Stimulated activated CD4-positive, alpha-beta T cell treated with anti-CD3 and anti-CD28 coated beads, Interleukin-15, amount 100 ng/mL, for 1 hour (primary cell): ENCODE data around the gene COPZ1.

ENCODE experiments used
- DNase-seq, 2 donors: peaks; one replicate each; pipeline ENCODE4 v3.0.0-alpha.2; 2020; ENCODE audit warnings: low read depth in 1 of 2, low spot score in 1 of 2

The COPZ1 gene

GRCh38 chr12:54376596-54376995 is 51.7 kb downstream of the COPZ1 start:
- DNase-seq: no peak

GRCh38 chr12:54377007-54377406 is 52.1 kb downstream of the COPZ1 start:
- DNase-seq: no peak

- no peak for DNase-seq
Measured at GRCh38 chr12:54377797-54378515, 53.0 kb downstream of the COPZ1 start.

- no peak for DNase-seq
Measured at GRCh38 chr12:54378796-54379397, 54.0 kb downstream of the COPZ1 start.

GRCh38 chr12:54379398-54380201 is 54.7 kb downstream of the COPZ1 start:
- peak; percentile 78 to 84 for DNase-seq

GRCh38 chr12:54381136-54381535 is 56.2 kb downstream of the COPZ1 start:
- DNase-seq: no peak

- no peak for DNase-seq
Measured at GRCh38 chr12:54383041-54383609, 58.2 kb downstream of the COPZ1 start.

GRCh38 chr12:54384591-54385041 is 59.7 kb downstream of the COPZ1 start, which contains the start of gene ZNF385A:
Gene ZNF385A (minus strand): TSS chr12:54384733. CDS start chr12:54384514, 219 bp downstream.
- no peak for DNase-seq

GRCh38 chr12:54385251-54385914 is 60.5 kb downstream of the COPZ1 start:
- DNase-seq: no peak

- DNase-seq: no peak
Measured at GRCh38 chr12:54386403-54387113, 61.6 kb downstream of the COPZ1 start.

- no peak for DNase-seq
Measured at GRCh38 chr12:54387114-54387467, 62.2 kb downstream of the COPZ1 start.

GRCh38 chr12:54388237-54389133 is 63.6 kb downstream of the COPZ1 start:
- no peak for DNase-seq

GRCh38 chr12:54389134-54389508 is 64.2 kb downstream of the COPZ1 start:
- no peak for DNase-seq

GRCh38 chr12:54389607-54390175 is 64.8 kb downstream of the COPZ1 start:
- no peak for DNase-seq

GRCh38 chr12:54390176-54390667 is 65.3 kb downstream of the COPZ1 start:
- DNase-seq: no peak

GRCh38 chr12:54390668-54391551 is 66.0 kb downstream of the COPZ1 start:
- DNase-seq: peak; percentile 45 to 55

GRCh38 chr12:54392485-54393206 is 67.7 kb downstream of the COPZ1 start:
- DNase-seq: no peak
